HepG2 (cell line): ENCODE measurements around the gene LRFN2. TPM values are rescaled to one million over a fixed set of nuclear protein-coding genes. Genes with fewer than 3 reads are reported as not detected.

Source experiments
- ATAC-seq: fragments of 200-7000 bp; cut with Tn5 transposase; 3 replicates; pipeline ENCODE4 v1.9.1; 2020; ENCODE audit warnings: mild to moderate bottlenecking, moderate library complexity
- BruUV-seq: library from RNA; stranded (reverse); fragments of 400-500 nt; replicated peaks from 2 replicates; lab custom pipeline; 2021; lab: Mats Ljungman, UMichigan
- CTCF ChIA-PET: fragments of 300-600 bp; formaldehyde crosslinking; extraction: SDS; loops from one replicate; lab custom pipeline; 2021; ENCODE audit warnings: low total read pairs, inconsistent platforms, low intra/inter-chr PET ratio; lab: Yijun Ruan, JAX
- POLR2A ChIA-PET: fragments of 350-600 bp; sonication (Branson Sonifier 250); formaldehyde crosslinking; loops from one replicate; lab custom pipeline; 2020; ENCODE audit warnings: antibody characterized with exemption, inconsistent platforms; lab: Yijun Ruan, JAX
- DNase-seq: peaks from one replicate; pipeline ENCODE4 v3.0.0-alpha.2; 2015; ENCODE audit warnings: low spot score
- FAIRE-seq: peaks from 3 replicates; lab custom pipeline; 2011; peaks lifted over from hg19 to GRCh38; lab: Jason Lieb, UNC
- H2AFZ ChIP-seq: one replicate; pipeline ENCODE4 v1.6.1; 2011; ENCODE audit warnings: low read length, inconsistent platforms
- H3K27ac ChIP-seq: fragments of 300-600 bp; 3 replicates; pipeline ENCODE4 v1.8.0; 2011; ENCODE audit warnings: mixed run types, mild to moderate bottlenecking, mixed read lengths, low read length, inconsistent platforms; ENCODE audit not compliant: insufficient read depth; ENCODE audit errors: extremely low read length
- H3K27me3 ChIP-seq, 2 experiments: fragments of 200-600 bp in 1 of 2; 2 replicates in 1 of 2; 3 replicates in 1 of 2; pipeline versions ENCODE4 v1.6.0 to v1.8.0; 2011; ENCODE audit warnings: low read length in 2 of 2, mild to moderate bottlenecking in 2 of 2, moderate library complexity in 2 of 2, inconsistent platforms in 1 of 2; ENCODE audit not compliant: insufficient read depth in 2 of 2, control insufficient read depth in 1 of 2
- H3K36me3 ChIP-seq, 2 experiments: fragments of 200-600 bp in 1 of 2; replicated peaks in 1 of 2; 2 replicates in 1 of 2; 3 replicates in 1 of 2; pipeline versions ENCODE4 v1.5.1 to v1.8.0; 2011; ENCODE audit warnings: low read length in 2 of 2, inconsistent platforms in 1 of 2; ENCODE audit not compliant: insufficient read depth in 2 of 2, control insufficient read depth in 1 of 2
- H3K4me1 ChIP-seq: 2 replicates; pipeline ENCODE4 v1.5.1; 2012; ENCODE audit warnings: low read length, inconsistent platforms; ENCODE audit not compliant: insufficient read depth
- H3K4me2 ChIP-seq: 2 replicates; pipeline ENCODE4 v1.6.0; 2011; ENCODE audit warnings: low read depth, low read length, inconsistent platforms
- H3K4me3 ChIP-seq, 3 experiments: fragments of 200-600 bp in 1 of 3; sonication (generic), shearing (Covaris generic) in 1 of 3; replicated peaks in 1 of 3; 2 replicates each; pipeline ENCODE4 v1.5.1; 2011 to 2016; ENCODE audit warnings: low read length in 3 of 3, inconsistent platforms in 2 of 3, low read depth in 2 of 3, mild to moderate bottlenecking in 2 of 3, control low read depth in 1 of 3, mixed read lengths in 1 of 3; ENCODE audit not compliant: insufficient read depth in 1 of 3
- H3K79me2 ChIP-seq: one replicate; pipeline ENCODE4 v1.6.1; 2011; ENCODE audit warnings: low read length, inconsistent platforms; ENCODE audit not compliant: insufficient read depth
- H3K9ac ChIP-seq: 2 replicates; pipeline ENCODE4 v1.6.0; 2011; ENCODE audit warnings: mild to moderate bottlenecking, low read depth, low read length, inconsistent platforms; ENCODE audit not compliant: insufficient read depth
- H3K9me3 ChIP-seq: 2 replicates; pipeline ENCODE4 v1.5.1; 2012; ENCODE audit warnings: mild to moderate bottlenecking, low read length
- H4K20me1 ChIP-seq: 2 replicates; pipeline ENCODE4 v1.6.0; 2011; ENCODE audit warnings: inconsistent platforms, mild to moderate bottlenecking, low read length, moderate library complexity; ENCODE audit not compliant: insufficient read depth
- ESRRA ChIP-seq: sonication (generic); formaldehyde crosslinking; IDR thresholded peaks from 2 replicates; pipeline ENCODE4 v1.5.1; 2020; ENCODE audit warnings: mild to moderate bottlenecking, low read depth, missing genetic modification reagents
- PITX1 ChIP-seq: sonication (generic); formaldehyde crosslinking; IDR thresholded peaks from 2 replicates; pipeline ENCODE4 v1.5.1; 2020; ENCODE audit warnings: mild to moderate bottlenecking, missing genetic modification reagents
- SALL1 ChIP-seq: sonication (generic); formaldehyde crosslinking; IDR thresholded peaks from 2 replicates; pipeline ENCODE4 v1.8.0; 2022; ENCODE audit warnings: mild to moderate bottlenecking, missing genetic modification reagents
- ZNF768 ChIP-seq: sonication (generic); formaldehyde crosslinking; IDR thresholded peaks from 2 replicates; pipeline ENCODE4 v1.4.0; 2020; ENCODE audit warnings: missing genetic modification reagents
- WGBS: methylation state at CpG from one replicate; pipeline ENCODE4 v1.1.6; 2017; ENCODE audit warnings: low lambda C conversion rate; 5-methylcytosine and 5-hydroxymethylcytosine counted together
- in situ Hi-C: cut with HindIII; loops from 2 replicates; pipeline ENCODE4 v1.10.0; 2017; ENCODE audit warnings: low pct_unique_long_range_greater_than_20kb; ENCODE audit not compliant: extremely low pct_ligation_motif_present
- intact Hi-C: fragments of 100-400 bp; cut with micrococcal nuclease; formaldehyde crosslinking; loops from one replicate; pipeline ENCODE4 v1.10.0; 2022; ENCODE audit not compliant: unreplicated experiment
- polyA plus RNA-seq, 8 experiments: library from polyadenylated mRNA; depleted of rRNA in 3 of 8; stranded (reverse) in 7 of 8; unstranded in 1 of 8; fragments of >200 nt; fragmentation: Illumina TruSeq in 4 of 8; extraction: Trizol in 4 of 8; gene quantifications; 2 replicates each; pipeline versions ENCODE4 v1.2.1 to v1.2.3, GENCODE V29; 2011 to 2016; ENCODE audit warnings: low read depth in 4 of 8, missing spikeins in 1 of 8, mixed read lengths in 1 of 8; ENCODE audit not compliant: insufficient read depth in 1 of 8
- total RNA-seq, 5 experiments: library from RNA; depleted of rRNA; stranded (reverse); fragments of >200 nt; fragmentation: Illumina TruSeq; extraction: Trizol; gene quantifications; 2 replicates each; pipeline ENCODE4 v1.2.3, GENCODE V29; 2016; ENCODE audit warnings: low read depth in 1 of 5

Gene LRFN2
- total and polyA plus RNA-seq, 2 of the 13 experiments (the other 11 are each of a cell fraction or from before 2014, with no cell fraction given): not detected

- no peak overlapping the region for H3K4me3 ChIP-seq
- H3K27me3 ChIP-seq: peaks cover 0 to 4% of the 10 kb centered on the region in 2 experiments; a peak in 2 of 5 replicates
- no peaks in the 10 kb centered on the region for H3K36me3 ChIP-seq
- intact Hi-C loops: no loop called here
- H3K9ac ChIP-seq: no peak overlapping the region
- FAIRE-seq: no peak
- ATAC-seq: no peak
- H3K79me2 ChIP-seq: no peaks in the 10 kb centered on the region
- no TSS peak for BruUV-seq
- H3K4me1 ChIP-seq: peaks cover 5% of the 10 kb centered on the region; the same call in 1 of the 2 replicates
- WGBS: 25% methylated on average over 4 of the region's 4 CpGs
- no peak overlapping the region for H3K27ac ChIP-seq
- ChIA-PET CTCF (no interaction called here), POLR2A (no interaction called here)
- no peak for DNase-seq
- TF ChIP-seq PITX1 (CRISPR knock-in tag): no peak
- no peak for TF ChIP-seq SALL1
- in situ Hi-C loops: no loop called here
- H3K4me2 ChIP-seq: no peak overlapping the region
- no peaks in the 10 kb centered on the region for H3K9me3 ChIP-seq
- no peak overlapping the region for H2AFZ ChIP-seq
- H4K20me1 ChIP-seq: no peaks in the 10 kb centered on the region
Measured at GRCh38 chr6:40395698-40396076, 191.5 kb downstream of the LRFN2 start.

GRCh38 chr6:40395066-40395697, 192.0 kb downstream of the LRFN2 start:
- Histone ChIP-seq H3K4me3 (no peak overlapping the region), H4K20me1 (no peaks in the 10 kb centered on the region), H3K9me3 (no peaks in the 10 kb centered on the region), H3K4me2 (no peak overlapping the region), H2AFZ (no peak overlapping the region), H3K27ac (no peak overlapping the region), H3K4me1 (peaks cover 5% of the 10 kb centered on the region; the same call in 1 of the 2 replicates), H3K27me3 (peaks cover 0 to 4% of the 10 kb centered on the region in 2 experiments; a peak in 2 of 5 replicates), H3K36me3 (no peaks in the 10 kb centered on the region), H3K9ac (no peak overlapping the region), H3K79me2 (no peaks in the 10 kb centered on the region)
- DNase-seq (no peak), FAIRE-seq (no peak), ATAC-seq (no peak)
- TF ChIP-seq ESRRA (no peak), ZNF768 (CRISPR knock-in tag) (peak; percentile 57; the same call in 1 of the 2 replicates)
- CTCF ChIA-PET: no interaction called here
- in situ Hi-C loops (no loop called here), intact Hi-C loops (no loop called here)
- POLR2A ChIA-PET: no interaction called here
- 4% methylated on average over 4 of the region's 5 CpGs for WGBS
- no TSS peak for BruUV-seq
